ENCODE data around the gene C4orf54. TPM values are rescaled to one million over a fixed set of nuclear protein-coding genes. Genes with fewer than 3 reads are reported as not detected.

Gene C4orf54
- total and polyA plus RNA-seq, 2 of the 8 experiments (the other 6 are each of a cell fraction or from before 2014, with no cell fraction given) = not detected

- TF ChIP-seq CBX5 (IDR thresholded peaks at IDR 0.05; ENCODE audit: low read depth, low read length) = no peak
Observed at GRCh38 chr4:99633772-99634171, 23.9 kb downstream of the C4orf54 start (continued).
